ENCODE measurements around the gene CTPS2. TPM values are rescaled to one million over a fixed set of nuclear protein-coding genes. Genes with fewer than 3 reads are reported as not detected.
A peak's percentile ranks its signal among the peaks of the same experiment; 100 is the strongest.

The CTPS2 gene
- polyA plus RNA-seq, 3 donors = 1.4 to 3.4 (median 2.8) TPM

DNA sequence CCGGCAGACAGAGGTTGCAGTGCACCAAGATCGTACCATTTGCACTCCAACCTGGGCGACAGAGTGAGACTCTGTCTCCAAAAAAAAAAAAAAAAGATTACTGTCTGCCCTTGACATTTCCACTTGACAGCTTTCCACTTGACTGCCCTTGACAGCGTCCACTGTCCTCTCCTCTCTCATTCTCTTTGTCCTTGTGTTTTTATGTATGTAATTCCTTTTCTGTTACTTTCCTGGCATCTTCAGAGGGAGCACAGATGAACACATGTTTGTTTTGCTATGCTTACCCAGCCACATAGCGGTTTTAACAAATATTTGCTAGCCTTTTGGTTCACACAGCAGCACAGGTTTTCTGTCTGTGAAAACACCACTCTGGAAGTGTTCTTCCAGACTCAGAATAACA, 33.2 kb upstream of the CTPS2 start:
- no peak overlapping the region for H3K4me3 Mint-ChIP-seq
- Histone ChIP-seq H3K36me3 (replicated peaks in 1 of 2; ENCODE audit: control insufficient read depth in 1 of 2, insufficient read depth in 2 of 2, low read length in 2 of 2) (peaks cover 46 to 82% of the 10 kb centered on the region in 2 donors), H4K20me1 (ENCODE audit: insufficient read depth, low read length) (no peaks in the 10 kb centered on the region), H3K79me2 (ENCODE audit: insufficient read depth, low read length) (no peaks in the 10 kb centered on the region), H3K4me1 (ENCODE audit: control insufficient read depth in 1 of 2, insufficient read depth in 2 of 2, low read length in 2 of 2) (no peaks in the 10 kb centered on the region), H3K4me2 (replicated peaks; ENCODE audit: extremely low read depth, low read length, poor library complexity, severe bottlenecking) (no peak overlapping the region), H3K9me3 (replicated peaks in 1 of 2; ENCODE audit: control insufficient read depth in 1 of 2, insufficient read depth in 1 of 2, low read length in 2 of 2) (no peaks in the 10 kb centered on the region), H3K9ac (ENCODE audit: insufficient read depth, low read length, poor library complexity, severe bottlenecking) (no peak overlapping the region), H3K27ac (ENCODE audit: low read depth in 1 of 2, low read length in 2 of 2) (no peak overlapping the region), H3K4me3 (replicated peaks in 1 of 3; ENCODE audit: low read depth in 2 of 3, low read length in 3 of 3) (no peak overlapping the region), H3K27me3 (ENCODE audit: control insufficient read depth in 2 of 2, insufficient read depth in 2 of 2, low read length in 2 of 2) (no peaks in the 10 kb centered on the region), H2AFZ (ENCODE audit: insufficient read depth, low read depth, low read length, poor library complexity, severe bottlenecking) (no peak overlapping the region)
- TF ChIP-seq, protein P1, sequence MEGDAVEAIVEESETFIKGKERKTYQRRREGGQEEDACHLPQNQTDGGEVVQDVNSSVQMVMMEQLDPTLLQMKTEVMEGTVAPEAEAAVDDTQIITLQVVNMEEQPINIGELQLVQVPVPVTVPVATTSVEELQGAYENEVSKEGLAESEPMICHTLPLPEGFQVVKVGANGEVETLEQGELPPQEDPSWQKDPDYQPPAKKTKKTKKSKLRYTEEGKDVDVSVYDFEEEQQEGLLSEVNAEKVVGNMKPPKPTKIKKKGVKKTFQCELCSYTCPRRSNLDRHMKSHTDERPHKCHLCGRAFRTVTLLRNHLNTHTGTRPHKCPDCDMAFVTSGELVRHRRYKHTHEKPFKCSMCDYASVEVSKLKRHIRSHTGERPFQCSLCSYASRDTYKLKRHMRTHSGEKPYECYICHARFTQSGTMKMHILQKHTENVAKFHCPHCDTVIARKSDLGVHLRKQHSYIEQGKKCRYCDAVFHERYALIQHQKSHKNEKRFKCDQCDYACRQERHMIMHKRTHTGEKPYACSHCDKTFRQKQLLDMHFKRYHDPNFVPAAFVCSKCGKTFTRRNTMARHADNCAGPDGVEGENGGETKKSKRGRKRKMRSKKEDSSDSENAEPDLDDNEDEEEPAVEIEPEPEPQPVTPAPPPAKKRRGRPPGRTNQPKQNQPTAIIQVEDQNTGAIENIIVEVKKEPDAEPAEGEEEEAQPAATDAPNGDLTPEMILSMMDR (IDR thresholded peaks at IDR 0.05) = no peak
- peaks cover 0 to 20% (median 0%) of the 10 kb centered on the region in 3 donors for H3K27me3 Mint-ChIP-seq (ENCODE audit: low read depth in 3 of 3)
- peaks cover under 1% of the 10 kb centered on the region for H3K4me1 Mint-ChIP-seq
- no peaks in the 10 kb centered on the region for H3K9me3 Mint-ChIP-seq
- 100% methylated on average over 1 of the region's 5 CpGs for WGBS (ENCODE audit: insufficient coverage)
- H3K27ac Mint-ChIP-seq = no peak overlapping the region
- intact Hi-C loops (cut with micrococcal nuclease) = no loop called here
- peaks cover 41 to 74% of the 10 kb centered on the region in 2 donors for H3K36me3 Mint-ChIP-seq
- DNase-seq = no peak

DNA sequence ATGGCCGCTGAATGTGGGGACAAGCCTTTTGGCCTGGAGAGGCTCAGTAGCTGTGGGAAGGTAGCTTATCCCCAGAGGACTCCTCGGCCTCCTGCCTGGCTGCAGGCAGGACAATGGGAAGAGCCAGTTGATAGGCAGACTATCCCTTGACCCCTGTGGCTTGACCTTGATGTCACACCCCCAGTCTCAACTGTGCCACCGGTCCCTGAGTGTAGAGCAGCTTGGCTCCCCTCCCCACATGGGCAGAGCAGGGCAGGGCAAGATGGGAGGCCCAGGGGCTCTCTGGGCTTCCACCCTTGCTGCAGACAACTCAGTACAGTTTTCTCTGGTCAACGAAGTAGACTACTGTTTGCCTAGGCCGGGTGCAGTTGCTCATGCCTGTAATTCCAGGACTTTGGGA, 32.6 kb upstream of the CTPS2 start:
- no peaks in the 10 kb centered on the region for H3K79me2 ChIP-seq (ENCODE audit: insufficient read depth, low read length)
- Mint-ChIP-seq H3K4me3 (no peak overlapping the region), H3K4me1 (peaks cover 3% of the 10 kb centered on the region), H3K27ac (peak overlapping the region in 1 of 7 donors; percentile 19), H3K36me3 (peaks cover 43 to 74% of the 10 kb centered on the region in 2 donors), H3K9me3 (no peaks in the 10 kb centered on the region), H3K27me3 (ENCODE audit: low read depth in 3 of 3) (peaks cover 0 to 20% (median 0%) of the 10 kb centered on the region in 3 donors)
- intact Hi-C loops (cut with micrococcal nuclease) = no loop called here
- no peak overlapping the region for H2AFZ ChIP-seq (ENCODE audit: insufficient read depth, low read depth, low read length, poor library complexity, severe bottlenecking)
- no peaks in the 10 kb centered on the region for H3K9me3 ChIP-seq (replicated peaks in 1 of 2; ENCODE audit: control insufficient read depth in 1 of 2, insufficient read depth in 1 of 2, low read length in 2 of 2)
- no peak overlapping the region for H3K4me3 ChIP-seq (replicated peaks in 1 of 3; ENCODE audit: low read depth in 2 of 3, low read length in 3 of 3)
- TF ChIP-seq, protein P1 (IDR thresholded peaks at IDR 0.05) = no peak
- WGBS (ENCODE audit: insufficient coverage) = 100% methylated on average over 3 of the region's 5 CpGs
- H4K20me1 ChIP-seq (ENCODE audit: insufficient read depth, low read length) = no peaks in the 10 kb centered on the region
- H3K27me3 ChIP-seq (ENCODE audit: control insufficient read depth in 2 of 2, insufficient read depth in 2 of 2, low read length in 2 of 2) = no peaks in the 10 kb centered on the region
- H3K36me3 ChIP-seq (replicated peaks in 1 of 2; ENCODE audit: control insufficient read depth in 1 of 2, insufficient read depth in 2 of 2, low read length in 2 of 2) = peaks cover 42 to 77% of the 10 kb centered on the region in 2 donors
- H3K4me1 ChIP-seq (ENCODE audit: control insufficient read depth in 1 of 2, insufficient read depth in 2 of 2, low read length in 2 of 2) = no peaks in the 10 kb centered on the region
- DNase-seq = no peak
- H3K4me2 ChIP-seq (replicated peaks; ENCODE audit: extremely low read depth, low read length, poor library complexity, severe bottlenecking) = no peak overlapping the region
- no peak overlapping the region for H3K27ac ChIP-seq (ENCODE audit: low read depth in 1 of 2, low read length in 2 of 2)
- no peak overlapping the region for H3K9ac ChIP-seq (ENCODE audit: insufficient read depth, low read length, poor library complexity, severe bottlenecking)

All from CD14-positive monocyte (primary cell).